Measurements from ENCODE around the gene PLPPR3.

- TF ChIP-seq REST (IDR thresholded peaks at IDR 0.05; ENCODE audit: insufficient read depth in 1 of 2, low read depth in 2 of 2, low read length in 2 of 2) (no peak), TAF1 (IDR thresholded peaks at IDR 0.05; ENCODE audit: borderline replicate concordance, insufficient read depth, low read length) (no peak), POLR2AphosphoS5 (IDR thresholded peaks at IDR 0.05; ENCODE audit: low read depth, low read length) (no peak)
These were observed 32.8 kb upstream of the PLPPR3 start for GRCh38 chr19:854549-854948.

Measured in PFSK-1 (cell line).